Neuron (in vitro differentiated cells): Measurements from ENCODE around the gene CDC14A.

Experiments used
- H2AFZ ChIP-seq: one replicate; pipeline ENCODE4 v1.6.1; 2013; ENCODE audit warnings: low read depth, mild to moderate bottlenecking, inconsistent platforms, low read length, moderate library complexity
- H3K27me3 ChIP-seq: one replicate; pipeline ENCODE4 v1.6.1; 2013; ENCODE audit warnings: low read length; ENCODE audit not compliant: insufficient read depth
- H3K36me3 ChIP-seq: one replicate; pipeline ENCODE4 v1.6.1; 2013; ENCODE audit warnings: low read length; ENCODE audit not compliant: insufficient read depth
- H3K4me1 ChIP-seq: one replicate; pipeline ENCODE4 v1.6.1; 2013; ENCODE audit warnings: low read length; ENCODE audit not compliant: insufficient read depth
- H3K4me3 ChIP-seq: 2 replicates; pipeline ENCODE4 v1.5.1; 2013; ENCODE audit warnings: mild to moderate bottlenecking, low read length, moderate library complexity
- H3K9me3 ChIP-seq: one replicate; pipeline ENCODE4 v1.6.1; 2013; ENCODE audit warnings: low read length

Gene CDC14A

DNA sequence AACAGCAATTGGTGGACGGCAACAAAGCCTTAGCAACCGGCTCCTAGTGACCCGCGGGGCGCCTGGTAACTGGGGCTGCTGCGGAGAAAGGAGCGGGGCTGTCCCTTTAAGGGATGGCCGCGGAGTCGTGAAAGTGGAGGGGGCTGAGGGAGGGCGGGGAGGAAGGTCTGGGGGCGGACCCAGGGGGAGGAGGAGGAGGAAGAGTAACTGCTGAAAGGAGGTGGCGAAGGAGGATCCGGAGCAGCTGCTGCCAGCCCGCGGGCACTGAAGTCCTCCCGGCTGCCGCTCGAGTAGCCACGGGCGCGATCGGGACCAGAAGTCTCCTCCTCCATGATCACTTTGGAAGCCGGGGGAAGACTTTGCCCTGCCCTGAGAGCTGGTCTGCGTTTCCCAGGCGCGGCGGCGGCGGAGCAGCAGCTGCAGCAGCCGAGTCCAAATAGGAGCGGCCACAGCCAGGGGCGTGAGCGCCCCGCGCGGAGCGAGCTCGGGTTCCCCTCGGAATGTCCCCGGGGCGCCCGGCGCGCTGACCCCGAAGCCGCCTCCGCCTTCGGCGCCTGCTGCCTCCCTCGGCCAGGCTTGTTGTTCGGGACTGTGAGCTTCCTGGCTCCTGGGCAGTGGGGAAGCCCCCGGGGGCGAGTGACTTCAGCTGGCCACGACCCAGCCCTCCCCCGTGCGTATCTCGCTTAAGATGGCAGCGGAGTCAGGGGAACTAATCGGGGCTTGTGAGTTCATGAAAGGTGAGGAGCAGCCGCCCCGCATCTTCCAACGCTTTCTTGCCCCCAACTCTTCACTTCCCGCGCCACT, at the start of gene CDC14A:
CDC14A (plus strand) TSS at position 240 of the 804 bp plus-strand sequence; CDS start at position 689, 449 bp downstream.
- Histone ChIP-seq H3K9me3 (no peaks in the 10 kb centered on the region), H3K27me3 (no peaks in the 10 kb centered on the region), H3K4me3 (peak within 1 kb of the TSS; percentile 93), H2AFZ (peak within 1 kb of the TSS; percentile 79), H3K4me1 (peaks cover 30% of the 10 kb centered on the region), H3K36me3 (no peaks in the 10 kb centered on the region)

- Histone ChIP-seq H2AFZ (no peak overlapping the region), H3K9me3 (no peaks in the 10 kb centered on the region), H3K36me3 (no peaks in the 10 kb centered on the region), H3K4me3 (no peak overlapping the region), H3K4me1 (peaks cover 6% of the 10 kb centered on the region), H3K27me3 (no peaks in the 10 kb centered on the region)
These were observed 49.6 kb upstream of the CDC14A start for GRCh38 chr1:100302739-100303138.

DNA sequence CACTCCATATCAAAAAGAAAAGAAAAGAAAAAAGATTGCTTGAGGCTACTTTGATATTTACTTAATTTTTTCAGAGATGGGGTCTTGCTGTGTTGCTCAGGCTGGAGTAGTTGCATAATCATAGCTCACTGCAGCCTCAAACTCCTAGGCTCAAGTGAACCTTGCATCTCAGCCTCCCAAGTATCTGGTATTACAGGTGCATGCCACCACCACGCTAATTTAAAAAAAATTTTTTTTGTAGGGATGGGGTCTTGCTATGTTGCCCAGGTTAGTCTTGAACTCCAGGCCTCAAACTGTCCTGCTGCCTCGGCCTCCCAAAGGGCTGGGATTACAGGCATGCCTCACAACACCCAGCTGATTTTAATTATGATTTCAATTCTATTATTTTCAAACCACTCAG, 48.1 kb upstream of the CDC14A start:
- Histone ChIP-seq H3K4me3 (no peak overlapping the region), H3K36me3 (no peaks in the 10 kb centered on the region), H3K4me1 (peaks cover 6% of the 10 kb centered on the region), H3K9me3 (no peaks in the 10 kb centered on the region), H3K27me3 (no peaks in the 10 kb centered on the region), H2AFZ (no peak overlapping the region)

- Histone ChIP-seq H3K4me1 (peaks cover 6% of the 10 kb centered on the region), H3K9me3 (no peaks in the 10 kb centered on the region), H3K27me3 (no peaks in the 10 kb centered on the region), H2AFZ (no peak overlapping the region), H3K36me3 (no peaks in the 10 kb centered on the region), H3K4me3 (no peak overlapping the region)
These were observed 47.4 kb upstream of the CDC14A start for GRCh38 chr1:100304921-100305320.

DNA sequence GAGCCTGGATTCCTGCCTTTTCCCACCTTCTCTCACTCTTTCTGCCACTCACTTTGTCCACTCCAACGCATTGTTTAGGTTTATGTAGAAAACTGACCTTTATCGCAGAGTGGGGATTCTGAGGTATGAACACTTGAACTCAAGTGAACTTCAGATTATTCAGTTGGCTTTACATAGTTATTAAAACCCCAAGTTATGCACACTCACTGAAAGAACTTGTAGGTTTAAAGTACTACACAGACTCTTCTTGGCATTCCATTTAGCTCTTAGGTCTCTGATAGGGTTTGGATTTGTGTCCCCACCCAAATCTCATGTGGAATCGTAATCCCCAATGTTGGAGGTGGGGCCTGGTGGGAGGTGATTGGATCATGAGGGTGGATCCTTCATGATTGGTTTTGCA, 46.4 kb upstream of the CDC14A start:
- Histone ChIP-seq H3K4me1 (peaks cover 2% of the 10 kb centered on the region), H2AFZ (no peak overlapping the region), H3K36me3 (no peaks in the 10 kb centered on the region), H3K9me3 (no peaks in the 10 kb centered on the region), H3K4me3 (no peak overlapping the region), H3K27me3 (no peaks in the 10 kb centered on the region)

- no peak overlapping the region for H3K4me3 ChIP-seq
- peaks cover 2% of the 10 kb centered on the region for H3K4me1 ChIP-seq
- H3K27me3 ChIP-seq: no peaks in the 10 kb centered on the region
- no peaks in the 10 kb centered on the region for H3K36me3 ChIP-seq
- no peak overlapping the region for H2AFZ ChIP-seq
- no peaks in the 10 kb centered on the region for H3K9me3 ChIP-seq
These were observed 45.5 kb upstream of the CDC14A start for GRCh38 chr1:100306735-100307313.

DNA sequence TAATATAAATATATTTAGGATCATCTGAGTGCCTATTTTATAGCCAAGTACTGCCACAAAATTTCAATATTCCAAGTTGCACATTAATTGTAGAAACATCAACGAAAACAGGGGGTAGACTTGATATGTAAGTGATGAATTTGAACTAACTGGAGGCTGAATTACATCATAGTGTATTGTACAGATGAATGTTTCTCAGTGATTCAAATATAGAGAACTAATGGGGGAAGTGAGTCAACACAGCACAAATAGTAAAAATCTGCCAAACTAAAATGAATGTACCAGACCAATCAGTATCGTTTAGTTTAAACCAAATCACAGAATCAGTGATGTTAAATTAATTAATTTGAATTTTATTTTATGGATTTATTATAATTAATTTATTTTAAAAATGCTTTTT, 43.5 kb upstream of the CDC14A start:
- Histone ChIP-seq H3K4me3 (no peak overlapping the region), H3K27me3 (no peaks in the 10 kb centered on the region), H3K36me3 (no peaks in the 10 kb centered on the region), H3K4me1 (peaks cover 2% of the 10 kb centered on the region), H3K9me3 (no peaks in the 10 kb centered on the region), H2AFZ (no peak overlapping the region)

GRCh38 chr1:100309863-100310262, 42.4 kb upstream of the CDC14A start:
- H3K27me3 ChIP-seq: no peaks in the 10 kb centered on the region
- no peak overlapping the region for H2AFZ ChIP-seq
- H3K4me3 ChIP-seq: no peak overlapping the region
- no peaks in the 10 kb centered on the region for H3K36me3 ChIP-seq
- H3K4me1 ChIP-seq: peaks cover 1% of the 10 kb centered on the region
- no peaks in the 10 kb centered on the region for H3K9me3 ChIP-seq

DNA sequence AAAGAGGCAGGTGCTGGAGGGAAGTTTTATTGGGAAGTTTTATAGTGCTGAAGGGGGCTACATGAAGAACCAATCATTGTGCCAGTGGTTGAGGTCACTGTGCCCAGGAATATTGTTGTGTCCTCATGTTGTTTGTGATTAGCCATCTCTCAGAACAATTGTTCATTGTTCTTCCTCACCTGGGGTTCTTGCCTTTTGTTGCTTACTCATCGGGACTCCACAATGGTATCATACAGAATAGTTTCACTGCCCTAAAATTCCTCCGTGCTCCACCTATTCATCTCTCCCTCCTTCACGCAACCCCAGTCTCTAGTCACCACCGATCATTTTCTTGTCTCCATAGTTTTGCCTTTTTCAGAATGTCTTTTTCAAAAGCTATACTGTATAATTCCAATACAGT, 38.9 kb upstream of the CDC14A start:
- H2AFZ ChIP-seq: no peak overlapping the region

GRCh38 chr1:100316622-100317021, 35.7 kb upstream of the CDC14A start:
- no peaks in the 10 kb centered on the region for H3K36me3 ChIP-seq
- no peaks in the 10 kb centered on the region for H3K27me3 ChIP-seq
- H3K4me1 ChIP-seq: no peaks in the 10 kb centered on the region
- no peak overlapping the region for H3K4me3 ChIP-seq
- peaks cover 7% of the 10 kb centered on the region for H3K9me3 ChIP-seq
- no peak overlapping the region for H2AFZ ChIP-seq

More for the DNA sequence above, 38.9 kb upstream of the CDC14A start:
- peaks cover 7% of the 10 kb centered on the region for H3K9me3 ChIP-seq
- no peaks in the 10 kb centered on the region for H3K36me3 ChIP-seq
- no peaks in the 10 kb centered on the region for H3K27me3 ChIP-seq
- no peaks in the 10 kb centered on the region for H3K4me1 ChIP-seq
- no peak overlapping the region for H3K4me3 ChIP-seq

DNA sequence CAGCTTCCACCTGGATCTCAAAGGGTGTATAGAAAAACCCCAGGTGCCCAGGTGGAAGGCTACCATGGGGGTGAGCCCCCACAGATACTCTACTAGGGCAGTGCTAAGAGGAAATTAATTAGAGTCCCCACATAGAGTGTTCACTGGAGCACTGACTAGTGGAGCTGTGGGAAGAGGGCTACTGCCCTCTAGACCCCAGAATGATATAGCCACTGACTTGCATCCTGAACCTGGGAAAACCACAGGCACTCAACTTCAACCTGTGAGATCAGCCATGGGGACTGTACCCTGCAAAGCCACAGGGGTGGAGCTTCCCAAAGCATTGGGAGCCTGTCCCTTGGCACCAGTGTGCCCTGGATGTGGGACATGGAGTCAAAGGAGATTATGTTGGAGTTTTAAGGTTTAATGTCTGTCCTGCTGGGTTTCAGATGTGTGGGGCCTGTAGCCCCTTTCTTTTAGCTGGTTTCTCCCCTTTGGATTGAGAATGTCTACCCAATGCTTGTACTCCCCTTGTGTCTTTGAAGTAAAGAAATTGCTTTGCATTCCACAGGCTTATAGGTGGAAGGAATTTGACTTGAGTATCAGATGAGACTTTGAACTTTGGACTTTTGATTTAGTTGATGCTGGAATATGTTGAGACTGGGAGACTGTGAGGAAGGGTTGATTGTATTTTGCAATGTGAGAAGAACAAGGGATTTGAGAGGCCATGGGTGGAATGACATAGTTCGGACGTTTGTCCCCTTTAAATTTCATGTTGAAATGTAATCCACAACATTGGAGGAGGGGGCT, 31.8 kb upstream of the CDC14A start:
- no peaks in the 10 kb centered on the region for H3K27me3 ChIP-seq
- peak overlapping the region; percentile 2 for H2AFZ ChIP-seq
- H3K36me3 ChIP-seq: no peaks in the 10 kb centered on the region
- no peaks in the 10 kb centered on the region for H3K4me1 ChIP-seq
- peaks cover 4% of the 10 kb centered on the region for H3K9me3 ChIP-seq
- no peak overlapping the region for H3K4me3 ChIP-seq

GRCh38 chr1:100321100-100321493, 31.2 kb upstream of the CDC14A start:
- Histone ChIP-seq H3K9me3 (peaks cover under 1% of the 10 kb centered on the region), H3K4me3 (no peak overlapping the region), H3K27me3 (no peaks in the 10 kb centered on the region), H3K36me3 (no peaks in the 10 kb centered on the region), H3K4me1 (no peaks in the 10 kb centered on the region), H2AFZ (no peak overlapping the region)

GRCh38 chr1:100321506-100321905, 30.8 kb upstream of the CDC14A start:
- Histone ChIP-seq H2AFZ (no peak overlapping the region), H3K36me3 (no peaks in the 10 kb centered on the region), H3K9me3 (no peaks in the 10 kb centered on the region), H3K4me3 (no peak overlapping the region), H3K27me3 (no peaks in the 10 kb centered on the region), H3K4me1 (no peaks in the 10 kb centered on the region)
